GM18519 (cell line): ENCODE measurements around the gene UBXN2A.
"Not testable (repeated sequence)": the region's sequence is repeated elsewhere in the genome, so short reads cannot be mapped to it uniquely, and the experiment has no call there.

ENCODE experiments used
- ATAC-seq: cut with Tn5 transposase; IDR thresholded peaks from one replicate; pipeline ENCODE4 v1.9.1; 2021; ENCODE audit warnings: mild to moderate bottlenecking, moderate library complexity; ENCODE audit not compliant: unreplicated experiment, low FRiP score

Gene UBXN2A

GRCh38 chr2:24010477-24011249 lies 70.4 kb downstream of the UBXN2A start:
- ATAC-seq, result no peak

DNA sequence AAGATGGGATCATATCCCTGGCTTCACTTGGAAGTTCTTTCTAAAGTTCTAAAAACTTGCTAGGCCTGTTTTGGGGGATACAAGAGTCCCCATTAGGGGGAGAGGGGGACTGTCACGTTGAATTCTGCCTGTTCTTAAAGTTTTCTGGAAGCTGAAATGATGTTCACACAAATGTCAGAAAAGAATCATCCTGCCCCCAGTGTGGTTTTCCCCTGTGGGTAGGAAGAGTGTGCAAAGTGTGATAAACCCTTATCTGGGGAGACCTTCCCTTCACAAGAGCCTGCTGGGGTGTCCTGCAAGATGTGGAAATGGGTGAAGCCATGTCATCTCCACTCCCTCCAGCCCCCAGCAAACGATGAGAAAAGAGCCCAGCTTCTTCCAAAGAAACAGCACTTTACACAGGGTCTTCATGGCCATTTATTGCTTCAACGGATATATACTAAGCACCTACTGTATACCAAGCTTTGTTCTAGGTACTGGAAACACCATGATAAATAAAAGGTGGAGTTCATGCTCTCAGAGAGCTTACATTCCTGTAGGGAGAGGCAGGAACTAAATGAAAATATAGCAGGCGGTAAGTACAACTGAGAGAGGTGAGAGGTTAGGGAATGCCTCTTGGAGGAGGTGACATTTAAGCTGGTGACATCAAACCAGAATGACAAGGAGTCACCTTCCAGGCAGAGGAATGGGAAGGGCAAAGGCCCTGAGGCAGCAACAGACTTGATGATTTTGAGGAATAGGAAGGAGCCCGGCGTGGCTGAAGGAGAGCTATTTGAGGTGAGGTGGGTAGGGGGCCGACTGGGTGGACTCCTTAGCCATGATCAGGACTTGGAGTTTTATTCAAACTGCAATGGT lies 71.2 kb downstream of the UBXN2A start:
- no peak for ATAC-seq

- no peak for ATAC-seq
Measured at GRCh38 chr2:24012521-24013188, 72.4 kb downstream of the UBXN2A start.

DNA sequence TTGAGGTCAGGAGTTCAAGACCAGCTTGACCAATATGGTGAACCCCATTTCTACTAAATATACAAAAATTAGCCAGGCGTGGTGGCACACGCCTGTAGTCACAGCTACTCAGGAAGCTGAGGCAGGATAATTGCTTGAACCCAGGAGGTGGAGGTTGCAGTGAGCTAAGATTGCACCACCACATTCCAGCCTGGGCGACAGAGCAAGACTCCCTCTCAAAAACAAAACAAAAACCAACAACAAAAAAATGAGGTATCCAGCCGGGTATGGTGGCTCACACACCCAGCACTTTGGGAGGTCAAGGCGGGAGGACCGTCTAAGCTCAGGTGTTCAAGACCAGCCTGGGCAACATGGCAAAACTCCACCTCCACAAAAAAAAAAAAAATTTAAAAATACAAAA lies 74.6 kb downstream of the UBXN2A start:
- not testable (repeated sequence) for ATAC-seq

DNA sequence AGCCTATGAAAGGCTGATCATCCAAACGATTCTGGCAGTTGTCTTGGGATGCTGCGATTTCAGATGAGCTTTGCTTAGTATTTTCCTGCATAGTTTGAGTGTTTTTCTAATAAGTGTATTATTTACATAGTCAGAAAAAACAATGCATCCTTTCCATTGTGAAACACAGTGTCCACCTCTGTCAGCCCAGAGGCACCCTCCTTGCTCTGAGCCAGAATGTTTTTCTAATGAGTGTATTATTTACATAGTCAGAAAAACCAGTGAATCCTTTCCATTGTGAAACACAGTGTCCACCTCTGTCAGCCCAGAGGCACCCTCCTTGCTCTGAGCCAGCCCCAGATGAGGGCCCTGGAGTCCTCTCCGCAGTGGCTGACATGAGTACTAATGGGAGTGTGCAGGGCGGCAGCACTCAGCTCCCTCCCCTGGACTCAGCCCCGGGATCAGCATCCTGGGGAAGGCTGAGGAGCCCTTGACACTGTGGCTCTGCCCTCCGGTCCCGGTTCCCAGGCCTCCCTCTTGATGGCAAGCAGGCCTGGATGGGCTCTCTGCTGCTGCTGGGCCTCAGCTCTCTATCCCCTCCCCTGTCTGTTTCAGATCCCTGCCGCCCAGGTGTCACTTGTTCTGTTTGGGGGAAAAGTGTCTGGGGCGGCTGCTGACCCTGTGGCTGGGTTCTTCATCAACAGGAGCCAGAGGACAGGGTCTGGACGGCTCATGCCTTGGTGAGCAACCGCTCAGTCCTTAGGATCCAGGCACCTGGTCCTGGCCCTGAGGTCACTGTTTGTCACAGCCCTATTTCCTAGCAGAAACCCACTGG lies 75.5 kb downstream of the UBXN2A start:
- no peak for ATAC-seq

- ATAC-seq, result no peak
Measured at GRCh38 chr2:24016376-24016761, 76.1 kb downstream of the UBXN2A start.

GRCh38 chr2:24016853-24017703 lies 76.8 kb downstream of the UBXN2A start:
- ATAC-seq, result no peak

DNA sequence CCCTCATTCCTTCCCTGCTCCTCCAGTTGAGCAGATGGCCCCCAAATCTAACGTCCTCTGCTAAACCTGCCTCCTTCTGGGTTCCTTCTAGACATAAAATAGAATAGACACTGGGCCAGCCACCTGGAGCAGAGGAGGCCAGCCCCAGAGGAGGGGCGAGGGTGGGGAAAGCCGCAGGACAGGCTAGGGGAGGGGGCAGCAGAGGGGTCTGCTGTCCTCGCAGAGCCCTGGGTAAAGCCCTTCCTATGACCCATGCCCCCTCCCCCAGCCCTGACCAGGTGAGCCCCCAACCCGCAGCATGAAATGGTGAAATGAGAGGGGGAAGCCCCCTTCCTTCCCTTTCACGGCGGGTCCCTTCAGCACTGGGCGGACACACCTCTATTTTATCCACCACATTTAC lies 77.4 kb downstream of the UBXN2A start:
- ATAC-seq, result no peak

DNA sequence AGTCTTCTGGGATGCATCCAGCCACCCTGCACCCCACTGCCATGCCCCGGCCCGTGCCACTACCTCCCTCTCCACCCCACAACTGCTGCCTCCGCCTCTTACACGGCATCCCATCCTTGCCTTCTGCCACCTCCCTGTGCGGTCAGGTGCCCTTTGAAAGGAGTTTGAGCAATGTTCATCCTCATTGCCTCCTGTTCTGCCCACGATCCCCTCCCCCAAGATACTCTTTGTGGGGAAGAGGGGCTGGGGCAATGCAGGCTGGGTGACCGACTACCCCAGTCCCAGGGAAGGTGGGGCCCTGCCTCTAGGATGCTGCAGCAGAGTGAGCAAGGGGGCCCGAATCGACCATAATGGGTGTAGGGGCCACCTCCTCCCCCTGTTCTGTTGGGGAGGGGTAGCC lies 78.0 kb downstream of the UBXN2A start:
- no peak for ATAC-seq

DNA sequence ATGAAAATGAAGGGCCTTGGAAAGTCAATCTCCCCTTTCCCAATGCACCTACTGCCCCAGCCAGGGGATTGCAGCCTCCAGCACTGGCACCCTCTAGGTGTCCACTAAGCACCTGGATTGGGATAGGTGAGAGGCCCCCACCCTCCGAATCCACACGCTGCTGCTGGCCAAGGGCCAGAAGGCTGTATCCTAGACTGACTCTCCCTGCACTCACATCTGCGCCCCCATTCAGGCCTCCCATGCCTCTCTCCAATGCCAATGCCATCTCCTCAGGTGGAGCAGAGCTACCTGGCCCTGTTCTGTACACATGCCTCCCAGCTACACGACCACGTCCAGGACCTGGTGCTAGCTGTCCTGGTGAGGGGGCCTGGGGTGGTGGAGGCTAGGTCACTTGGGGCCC lies 79.5 kb downstream of the UBXN2A start:
- ATAC-seq, result no peak

DNA sequence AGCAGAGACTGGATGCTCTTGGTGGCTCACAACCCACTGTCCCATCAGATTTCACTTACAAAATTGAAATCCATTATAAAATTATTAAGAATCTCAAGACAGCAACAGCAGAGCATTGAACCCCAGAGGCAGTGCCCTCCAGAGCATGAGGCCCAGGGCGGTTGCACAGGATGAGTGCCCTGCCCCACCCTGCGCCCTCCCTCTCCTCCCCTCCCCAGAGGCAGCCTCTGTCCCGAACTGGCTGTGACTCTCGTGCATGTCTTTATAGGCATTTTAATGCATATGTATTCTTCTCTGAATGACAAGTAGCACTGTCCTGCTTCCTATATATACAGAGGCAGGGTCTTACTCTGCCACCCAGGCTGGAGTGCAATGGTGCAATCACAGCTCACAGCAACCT lies 80.0 kb downstream of the UBXN2A start:
- ATAC-seq, result no peak

DNA sequence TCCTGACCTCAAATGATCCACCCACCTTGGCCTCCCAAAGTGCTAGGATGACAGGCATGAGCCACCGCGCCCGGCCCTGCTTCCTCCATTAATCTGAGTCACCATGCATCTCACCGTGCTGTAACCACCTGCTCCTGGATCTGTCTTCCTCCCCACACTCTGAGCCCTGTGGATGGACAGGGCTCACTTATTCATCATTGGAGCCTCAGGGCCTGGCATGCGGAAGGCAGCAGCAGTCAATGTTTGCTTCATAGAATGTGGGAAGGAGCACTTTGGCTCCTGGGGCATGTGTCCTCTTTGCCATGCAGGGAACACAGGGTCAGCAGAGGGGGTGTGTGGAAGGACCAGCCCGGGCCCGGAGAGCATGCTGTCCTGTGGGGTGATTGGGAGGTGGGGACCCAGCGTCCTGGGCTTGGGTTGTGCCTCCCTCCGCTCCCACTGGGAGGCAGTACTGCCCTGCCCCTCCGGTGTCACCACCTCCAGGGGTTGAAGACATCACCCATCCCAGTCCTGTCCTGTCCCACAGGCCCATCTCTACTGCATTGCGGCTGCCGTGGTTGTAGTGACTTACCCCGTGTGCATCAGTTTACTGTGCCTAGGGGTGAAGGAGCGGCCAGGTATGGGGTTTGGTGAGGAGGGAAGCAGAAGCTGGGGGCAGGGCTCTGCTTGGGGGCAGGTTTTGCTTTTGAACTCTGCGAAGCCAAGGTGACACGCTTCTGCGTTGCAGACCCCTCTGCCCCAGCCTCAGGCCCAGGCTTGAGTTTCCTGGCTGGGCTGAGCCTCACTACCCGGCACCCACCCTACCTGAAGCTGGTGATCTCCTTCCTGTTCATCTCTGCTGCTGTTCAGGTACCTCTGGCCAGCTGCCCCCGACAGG lies 81.1 kb downstream of the UBXN2A start:
- no peak for ATAC-seq

DNA sequence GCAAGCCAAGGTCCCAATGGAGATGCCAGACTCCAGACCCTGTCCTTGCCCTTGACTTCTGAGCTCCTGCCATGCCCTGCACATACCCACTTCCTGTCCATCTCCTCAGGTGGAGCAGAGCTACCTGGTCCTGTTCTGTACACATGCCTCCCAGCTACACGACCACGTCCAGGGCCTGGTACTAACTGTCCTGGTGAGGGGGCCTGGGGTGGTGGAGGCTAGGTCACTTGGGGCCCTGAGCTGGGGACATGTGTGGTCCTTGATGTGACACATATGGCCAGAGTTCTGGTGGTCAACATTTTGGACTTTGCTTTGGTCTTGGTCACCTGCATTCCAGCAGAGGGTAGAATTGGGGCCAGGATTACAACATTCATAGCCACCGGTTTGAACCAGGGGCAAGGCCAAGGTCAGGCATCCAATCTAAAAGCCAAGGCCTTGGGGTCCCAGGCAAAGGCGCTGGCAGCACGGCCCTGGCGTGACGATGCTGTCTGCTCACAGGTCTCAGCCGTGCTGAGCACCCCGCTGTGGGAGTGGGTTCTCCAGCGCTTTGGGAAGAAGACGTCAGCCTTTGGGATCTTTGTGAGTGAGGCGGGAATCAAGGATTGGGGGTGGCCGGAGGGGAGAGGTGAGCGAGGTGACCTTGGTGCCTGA lies 82.2 kb downstream of the UBXN2A start:
- no peak for ATAC-seq

GRCh38 chr2:24022975-24023575 lies 82.8 kb downstream of the UBXN2A start:
- ATAC-seq, result no peak

DNA sequence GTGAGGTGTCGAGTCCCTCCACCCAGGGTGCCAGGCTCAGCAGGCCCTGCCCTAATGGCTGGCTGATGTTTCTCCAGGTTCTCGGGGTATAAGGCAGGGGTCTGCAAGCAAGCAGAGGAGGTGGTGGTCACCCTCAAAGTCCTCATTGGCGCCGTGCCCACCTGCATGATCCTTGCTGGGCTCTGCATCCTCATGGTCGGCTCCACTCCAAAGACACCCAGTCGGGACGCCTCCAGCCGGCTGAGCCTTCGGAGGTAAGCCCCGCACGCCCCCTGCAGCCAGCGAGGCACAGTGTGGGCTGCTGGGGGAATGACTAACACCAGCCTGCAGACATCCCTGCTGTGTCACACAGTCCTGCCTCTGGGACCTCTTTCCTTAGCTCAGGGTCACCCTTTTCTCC lies 83.8 kb downstream of the UBXN2A start:
- no peak for ATAC-seq

DNA sequence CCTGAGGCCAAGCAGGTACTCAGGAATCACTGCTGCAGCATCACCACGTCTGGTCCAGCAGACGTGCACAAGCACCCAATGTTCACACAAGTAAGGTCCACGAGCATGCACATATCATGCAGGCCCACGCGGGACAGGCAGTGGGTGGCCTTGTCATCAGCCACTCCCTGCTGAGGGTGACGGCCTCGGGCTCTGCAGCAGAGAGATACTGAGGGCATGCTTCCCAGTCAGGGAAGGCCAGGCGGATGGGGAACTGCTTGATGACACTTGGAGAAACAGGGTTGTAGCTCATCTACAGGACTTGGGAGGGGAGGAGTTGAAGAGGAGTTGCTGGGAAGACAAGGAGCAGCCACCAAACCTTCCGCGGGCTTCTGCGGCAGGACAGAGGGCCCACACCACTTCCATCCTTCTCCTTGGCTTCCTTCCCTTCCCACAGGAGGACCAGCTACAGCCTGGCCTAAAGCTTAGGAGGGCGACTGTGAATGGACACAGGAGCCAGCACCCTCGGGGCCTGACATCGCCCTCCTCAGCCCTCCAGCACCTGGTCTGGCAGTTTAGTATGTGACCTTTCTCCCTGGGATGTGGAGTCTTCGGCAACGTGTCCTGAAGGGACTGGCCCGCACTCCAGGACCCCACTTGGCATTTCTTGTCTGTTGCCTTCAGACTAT lies 84.9 kb downstream of the UBXN2A start:
- ATAC-seq, result no peak

DNA sequence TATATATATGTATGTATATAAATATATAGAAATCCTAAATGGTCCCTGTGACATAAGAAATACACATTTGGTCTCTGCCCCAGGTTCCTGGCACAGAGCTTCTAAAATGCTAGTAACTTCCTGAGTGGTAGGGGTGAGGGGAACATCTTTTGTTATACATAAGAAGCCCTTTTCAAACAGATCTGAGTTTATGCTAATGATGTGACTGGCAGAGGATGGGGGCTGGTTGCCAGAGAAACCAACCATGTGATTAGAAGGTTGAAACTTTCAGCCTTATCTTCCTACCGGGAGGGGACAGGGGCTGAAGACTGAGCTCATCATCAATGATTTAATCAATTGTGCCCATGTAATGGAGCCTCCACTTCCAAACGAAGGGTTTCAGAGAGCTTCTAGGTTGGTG lies 86.0 kb downstream of the UBXN2A start:
- ATAC-seq, result no peak
